Type B pancreatic cell (in vitro differentiated cells): ENCODE data around the gene CYB5R4. TPM values are rescaled to one million over a fixed set of nuclear protein-coding genes. Genes with fewer than 3 reads are reported as not detected.
"Not testable (repeated sequence)": the region's sequence is repeated elsewhere in the genome, so short reads cannot be mapped to it uniquely, and the experiment has no call there.

Experiments used
- DNase-seq: peaks from one replicate; pipeline ENCODE4 v3.0.0; 2021; ENCODE audit warnings: mixed read lengths; ENCODE audit not compliant: unreplicated experiment; ENCODE audit errors: extremely low spot score
- H3K27ac Mint-ChIP-seq: 2 replicates; pipeline ENCODE4 v1.8.0; 2021; ENCODE audit warnings: mild to moderate bottlenecking, mixed read lengths
- H3K27me3 Mint-ChIP-seq: 2 replicates; pipeline ENCODE4 v1.8.0; 2021; ENCODE audit warnings: mixed read lengths
- H3K36me3 Mint-ChIP-seq: 2 replicates; pipeline ENCODE4 v1.8.0; 2021; ENCODE audit warnings: mixed read lengths
- H3K4me1 Mint-ChIP-seq: one replicate; pipeline ENCODE4 v1.8.0; 2021; ENCODE audit warnings: mixed read lengths; ENCODE audit not compliant: unreplicated experiment
- H3K4me3 Mint-ChIP-seq: 2 replicates; pipeline ENCODE4 v1.8.0; 2021; ENCODE audit warnings: mild to moderate bottlenecking, mixed read lengths
- H3K9me3 Mint-ChIP-seq: 2 replicates; pipeline ENCODE4 v1.8.0; 2021; ENCODE audit warnings: mixed read lengths
- CTCF ChIP-seq: fragments of 200-600 bp; sonication (generic); conservative IDR thresholded peaks from 2 replicates; pipeline ENCODE4 v1.5.0; 2021; ENCODE audit warnings: antibody characterized with exemption, mild to moderate bottlenecking
- total RNA-seq: library from RNA; stranded (reverse); gene quantifications from 2 replicates; pipeline ENCODE4 v1.2.1, GENCODE V29; 2021; ENCODE audit warnings: low replicate concordance

Gene CYB5R4
- total RNA-seq, 1 donor from 2014 or later: 9.0 TPM

GRCh38 chr6:83917001-83917400 lies 57.5 kb downstream of the CYB5R4 start:
- no peaks in the 10 kb centered on the region for H3K27me3 Mint-ChIP-seq
- DNase-seq: no peak
- no peak overlapping the region for H3K4me3 Mint-ChIP-seq
- no peaks in the 10 kb centered on the region for H3K4me1 Mint-ChIP-seq
- H3K27ac Mint-ChIP-seq: no peak overlapping the region
- no peaks in the 10 kb centered on the region for H3K9me3 Mint-ChIP-seq
- peaks cover 2% of the 10 kb centered on the region for H3K36me3 Mint-ChIP-seq
- no peak for TF ChIP-seq CTCF

GRCh38 chr6:83920017-83920416 lies 60.5 kb downstream of the CYB5R4 start:
- no peak for DNase-seq
- Mint-ChIP-seq H3K4me3 (no peak overlapping the region), H3K27me3 (no peaks in the 10 kb centered on the region), H3K9me3 (no peaks in the 10 kb centered on the region), H3K4me1 (no peaks in the 10 kb centered on the region), H3K36me3 (peaks cover 13% of the 10 kb centered on the region), H3K27ac (no peak overlapping the region)
- no peak for TF ChIP-seq CTCF

DNA sequence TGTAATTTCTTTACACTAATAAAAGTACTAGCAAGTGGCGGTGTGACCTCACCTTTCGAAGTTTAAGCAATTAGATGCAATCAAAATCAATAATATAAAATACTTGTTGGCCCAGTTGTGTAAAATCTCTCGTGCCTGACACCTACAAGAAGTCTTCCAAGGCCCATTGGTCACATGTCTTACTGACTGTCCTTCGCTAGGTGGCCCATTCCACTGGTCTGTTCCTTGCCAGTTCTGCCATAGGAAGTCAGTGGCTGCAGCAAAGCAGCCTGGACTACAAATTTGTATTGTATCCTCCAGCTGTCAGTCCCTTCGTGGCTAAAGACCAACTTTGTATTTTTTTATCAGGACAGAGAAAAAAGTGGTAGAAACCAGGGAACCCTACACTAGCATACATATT lies 61.8 kb downstream of the CYB5R4 start:
- Mint-ChIP-seq H3K4me3 (no peak overlapping the region), H3K4me1 (no peaks in the 10 kb centered on the region), H3K27me3 (no peaks in the 10 kb centered on the region), H3K9me3 (no peaks in the 10 kb centered on the region), H3K27ac (no peak overlapping the region), H3K36me3 (peaks cover 13% of the 10 kb centered on the region)
- no peak for TF ChIP-seq CTCF
- DNase-seq: no peak

DNA sequence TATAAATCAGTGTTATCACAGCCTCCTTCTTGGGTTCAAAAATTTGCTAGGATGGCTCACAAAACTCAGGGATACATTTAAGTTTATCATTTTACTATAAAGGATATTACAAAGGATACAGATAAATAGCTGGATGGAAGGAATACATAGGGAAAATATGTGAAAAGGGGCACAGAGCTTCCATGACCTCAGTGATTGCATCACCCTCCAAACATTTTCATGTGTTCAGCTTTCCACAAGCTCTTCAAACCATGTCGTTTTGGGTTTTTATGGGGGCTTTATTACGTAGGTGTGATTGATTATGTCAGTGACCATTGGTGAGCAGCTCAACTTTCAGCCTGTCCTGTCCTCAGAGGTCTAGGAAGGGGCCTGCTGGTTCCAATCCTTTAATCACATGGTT lies 68.0 kb downstream of the CYB5R4 start:
- no peak for DNase-seq
- Mint-ChIP-seq H3K27ac (no peak overlapping the region), H3K4me1 (no peaks in the 10 kb centered on the region), H3K36me3 (peaks cover 11% of the 10 kb centered on the region), H3K27me3 (no peaks in the 10 kb centered on the region), H3K4me3 (no peak overlapping the region), H3K9me3 (no peaks in the 10 kb centered on the region)
- TF ChIP-seq CTCF: no peak

DNA sequence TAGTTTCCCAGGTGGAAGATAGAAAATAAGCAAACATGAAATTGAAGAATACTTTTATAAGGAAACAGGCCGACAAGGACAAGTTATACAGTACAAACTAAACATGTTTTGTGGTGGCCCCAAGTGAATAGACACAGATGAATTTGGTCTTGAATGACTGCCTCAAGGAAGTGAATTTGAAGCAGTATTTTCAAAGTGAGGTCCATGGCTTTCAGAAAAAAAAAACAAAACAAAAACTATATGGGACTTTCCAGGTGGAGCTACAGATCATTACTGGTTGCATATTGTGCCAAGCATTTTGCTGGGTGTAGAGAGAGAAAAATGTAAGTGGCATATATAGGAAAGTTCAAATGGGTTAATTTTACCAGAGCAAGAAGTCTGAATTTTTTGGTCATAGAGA lies 68.8 kb downstream of the CYB5R4 start:
- TF ChIP-seq CTCF: no peak
- H3K9me3 Mint-ChIP-seq: no peaks in the 10 kb centered on the region
- no peak overlapping the region for H3K27ac Mint-ChIP-seq
- DNase-seq: no peak
- no peaks in the 10 kb centered on the region for H3K27me3 Mint-ChIP-seq
- peaks cover 9% of the 10 kb centered on the region for H3K36me3 Mint-ChIP-seq
- no peak overlapping the region for H3K4me3 Mint-ChIP-seq
- H3K4me1 Mint-ChIP-seq: no peaks in the 10 kb centered on the region

GRCh38 chr6:83946201-83946833 lies 86.8 kb downstream of the CYB5R4 start:
- not testable (repeated sequence) for H3K27ac Mint-ChIP-seq, H3K27me3 Mint-ChIP-seq, H3K4me3 Mint-ChIP-seq, DNase-seq, H3K4me1 Mint-ChIP-seq
- Mint-ChIP-seq H3K9me3 (peaks cover 21% of the 10 kb centered on the region), H3K36me3 (peaks cover 15% of the 10 kb centered on the region)

DNA sequence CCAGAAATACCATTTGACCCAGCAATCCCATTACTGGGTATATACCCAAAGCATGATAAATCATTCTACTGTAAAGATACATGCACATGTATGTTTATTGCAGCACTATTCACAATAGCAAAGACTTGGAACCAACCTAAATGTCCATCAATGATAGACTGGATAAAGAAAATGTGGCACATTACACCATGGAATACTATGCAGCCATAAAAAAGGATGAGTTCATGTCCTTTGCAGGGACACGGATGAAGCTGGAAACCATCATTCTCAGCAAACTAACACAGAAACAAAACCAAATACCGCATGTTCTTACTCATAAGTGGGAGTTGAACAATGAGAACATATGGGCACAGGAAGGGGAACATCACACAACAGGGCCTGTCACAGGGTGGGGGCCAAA lies 88.5 kb downstream of the CYB5R4 start:
- H3K4me1 Mint-ChIP-seq, DNase-seq, H3K27me3 Mint-ChIP-seq, H3K4me3 Mint-ChIP-seq, H3K27ac Mint-ChIP-seq, H3K36me3 Mint-ChIP-seq: not testable (repeated sequence)
- peaks cover 21% of the 10 kb centered on the region for H3K9me3 Mint-ChIP-seq
